ENCODE results near the gene AATF. TPM values are rescaled to one million over a fixed set of nuclear protein-coding genes. Genes with fewer than 3 reads are reported as not detected.

AATF gene
- total RNA-seq, 4 donors from 2014 or later: 26.5 to 36.2 (median 30.1) TPM

GRCh38 chr17:36930583-36930900, 18.2 kb upstream of the AATF start:
- Histone ChIP-seq H3K27me3 (peaks cover 5 to 97% of the 10 kb centered on the region in 2 donors), H3K4me1 (peaks cover 0 to 43% (median 29%) of the 10 kb centered on the region in 4 donors), H3K9me3 (no peaks in the 10 kb centered on the region), H3K36me3 (no peaks in the 10 kb centered on the region), H3K27ac (no peak overlapping the region), H3K4me3 (no peak overlapping the region)
- 40 to 61% methylated on average over 1 of the region's 1 CpG for WGBS, 2 donors
- no peak for DNase-seq (ENCODE audit: low spot score in 2 of 2)
- TF ChIP-seq EP300 (IDR thresholded peaks at IDR 0.05) (no peak), POLR2A (IDR thresholded peaks at IDR 0.05) (no peak)
- TF ChIP-seq, protein P1, sequence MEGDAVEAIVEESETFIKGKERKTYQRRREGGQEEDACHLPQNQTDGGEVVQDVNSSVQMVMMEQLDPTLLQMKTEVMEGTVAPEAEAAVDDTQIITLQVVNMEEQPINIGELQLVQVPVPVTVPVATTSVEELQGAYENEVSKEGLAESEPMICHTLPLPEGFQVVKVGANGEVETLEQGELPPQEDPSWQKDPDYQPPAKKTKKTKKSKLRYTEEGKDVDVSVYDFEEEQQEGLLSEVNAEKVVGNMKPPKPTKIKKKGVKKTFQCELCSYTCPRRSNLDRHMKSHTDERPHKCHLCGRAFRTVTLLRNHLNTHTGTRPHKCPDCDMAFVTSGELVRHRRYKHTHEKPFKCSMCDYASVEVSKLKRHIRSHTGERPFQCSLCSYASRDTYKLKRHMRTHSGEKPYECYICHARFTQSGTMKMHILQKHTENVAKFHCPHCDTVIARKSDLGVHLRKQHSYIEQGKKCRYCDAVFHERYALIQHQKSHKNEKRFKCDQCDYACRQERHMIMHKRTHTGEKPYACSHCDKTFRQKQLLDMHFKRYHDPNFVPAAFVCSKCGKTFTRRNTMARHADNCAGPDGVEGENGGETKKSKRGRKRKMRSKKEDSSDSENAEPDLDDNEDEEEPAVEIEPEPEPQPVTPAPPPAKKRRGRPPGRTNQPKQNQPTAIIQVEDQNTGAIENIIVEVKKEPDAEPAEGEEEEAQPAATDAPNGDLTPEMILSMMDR (IDR thresholded peaks at IDR 0.05): no peak

GRCh38 chr17:36931096-36931696, 17.6 kb upstream of the AATF start:
- no peak for DNase-seq (ENCODE audit: low spot score in 2 of 2)
- no peak overlapping the region for H3K4me3 ChIP-seq
- H3K9me3 ChIP-seq: no peaks in the 10 kb centered on the region
- H3K27ac ChIP-seq: no peak overlapping the region
- 30% methylated on average over 7 of the region's 7 CpGs for WGBS, 2 donors
- H3K4me1 ChIP-seq: peaks cover 0 to 50% (median 36%) of the 10 kb centered on the region in 4 donors
- no peaks in the 10 kb centered on the region for H3K36me3 ChIP-seq
- H3K27me3 ChIP-seq: peaks cover 5 to 100% of the 10 kb centered on the region in 2 donors
- TF ChIP-seq POLR2A (IDR thresholded peaks at IDR 0.05) (no peak), EP300 (IDR thresholded peaks at IDR 0.05) (no peak)
- TF ChIP-seq, protein P1 (IDR thresholded peaks at IDR 0.05): no peak

GRCh38 chr17:36931697-36932382, 16.9 kb upstream of the AATF start:
- no peaks in the 10 kb centered on the region for H3K36me3 ChIP-seq
- H3K4me3 ChIP-seq: peak overlapping the region in 1 of 4 donors; percentile 10
- H3K9me3 ChIP-seq: no peaks in the 10 kb centered on the region
- WGBS, 2 donors: 2 to 3% methylated on average over 30 of the region's 30 CpGs
- H3K4me1 ChIP-seq: peaks cover 0 to 56% (median 42%) of the 10 kb centered on the region in 4 donors
- H3K27me3 ChIP-seq: peaks cover 5 to 100% of the 10 kb centered on the region in 2 donors
- TF ChIP-seq POLR2A (IDR thresholded peaks at IDR 0.05): no peak
- TF ChIP-seq EP300 (IDR thresholded peaks at IDR 0.05): no peak
- TF ChIP-seq, protein P1 (IDR thresholded peaks at IDR 0.05): no peak
- no peak overlapping the region for H3K27ac ChIP-seq
- no peak for DNase-seq (ENCODE audit: low spot score in 2 of 2)

DNA sequence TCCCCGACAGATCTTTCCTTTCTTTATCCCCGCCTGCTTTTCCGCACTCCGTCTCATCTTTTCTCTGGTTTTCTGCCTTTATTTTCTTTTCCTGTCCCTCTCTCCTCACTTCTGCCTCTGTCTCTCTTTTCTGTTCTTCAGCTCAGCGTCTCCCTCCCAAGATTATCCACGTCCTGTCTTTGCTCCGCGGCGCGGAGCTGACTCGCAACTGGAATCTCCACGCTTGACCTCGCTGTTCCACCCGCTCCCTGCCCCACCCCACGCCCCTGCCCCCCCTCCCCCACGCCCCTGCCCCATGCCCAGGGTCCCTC, 16.4 kb upstream of the AATF start:
- WGBS, 2 donors: 1 to 3% methylated on average over 16 of the region's 16 CpGs
- no peak for TF ChIP-seq POLR2A (IDR thresholded peaks at IDR 0.05)
- TF ChIP-seq, protein P1 (IDR thresholded peaks at IDR 0.05): no peak
- TF ChIP-seq EP300 (IDR thresholded peaks at IDR 0.05): no peak
- Histone ChIP-seq H3K4me3 (peak overlapping the region in 1 of 4 donors; percentile 10), H3K27ac (no peak overlapping the region), H3K4me1 (peaks cover 0 to 61% (median 47%) of the 10 kb centered on the region in 4 donors), H3K36me3 (no peaks in the 10 kb centered on the region), H3K9me3 (no peaks in the 10 kb centered on the region), H3K27me3 (peaks cover 5 to 100% of the 10 kb centered on the region in 2 donors)
- no peak for DNase-seq (ENCODE audit: low spot score in 2 of 2)

GRCh38 chr17:36932694-36933511, 15.9 kb upstream of the AATF start:
- DNase-seq (ENCODE audit: low spot score in 2 of 2): no peak
- H3K9me3 ChIP-seq: no peaks in the 10 kb centered on the region
- H3K4me3 ChIP-seq: no peak overlapping the region
- peaks cover 0 to 67% (median 52%) of the 10 kb centered on the region in 4 donors for H3K4me1 ChIP-seq
- H3K27me3 ChIP-seq: peaks cover 5 to 100% of the 10 kb centered on the region in 2 donors
- 6 to 8% methylated on average over 37 of the region's 40 CpGs for WGBS, 2 donors
- no peak overlapping the region for H3K27ac ChIP-seq
- no peak for TF ChIP-seq POLR2A (IDR thresholded peaks at IDR 0.05)
- TF ChIP-seq EP300 (IDR thresholded peaks at IDR 0.05): no peak
- TF ChIP-seq, protein P1 (IDR thresholded peaks at IDR 0.05): no peak
- no peaks in the 10 kb centered on the region for H3K36me3 ChIP-seq

Data from tibial nerve (tissue), 4 donors.